HG03025 (cell line): ENCODE measurements around the gene SLC38A3.
"Not testable (repeated sequence)": the region's sequence is repeated elsewhere in the genome, so short reads cannot be mapped to it uniquely, and the experiment has no call there.

Experiments
- ATAC-seq: cut with Tn5 transposase; IDR thresholded peaks from one replicate; pipeline ENCODE4 v1.9.1; 2021; ENCODE audit warnings: mild to moderate bottlenecking, moderate library complexity; ENCODE audit not compliant: unreplicated experiment, low FRiP score

Gene SLC38A3

DNA sequence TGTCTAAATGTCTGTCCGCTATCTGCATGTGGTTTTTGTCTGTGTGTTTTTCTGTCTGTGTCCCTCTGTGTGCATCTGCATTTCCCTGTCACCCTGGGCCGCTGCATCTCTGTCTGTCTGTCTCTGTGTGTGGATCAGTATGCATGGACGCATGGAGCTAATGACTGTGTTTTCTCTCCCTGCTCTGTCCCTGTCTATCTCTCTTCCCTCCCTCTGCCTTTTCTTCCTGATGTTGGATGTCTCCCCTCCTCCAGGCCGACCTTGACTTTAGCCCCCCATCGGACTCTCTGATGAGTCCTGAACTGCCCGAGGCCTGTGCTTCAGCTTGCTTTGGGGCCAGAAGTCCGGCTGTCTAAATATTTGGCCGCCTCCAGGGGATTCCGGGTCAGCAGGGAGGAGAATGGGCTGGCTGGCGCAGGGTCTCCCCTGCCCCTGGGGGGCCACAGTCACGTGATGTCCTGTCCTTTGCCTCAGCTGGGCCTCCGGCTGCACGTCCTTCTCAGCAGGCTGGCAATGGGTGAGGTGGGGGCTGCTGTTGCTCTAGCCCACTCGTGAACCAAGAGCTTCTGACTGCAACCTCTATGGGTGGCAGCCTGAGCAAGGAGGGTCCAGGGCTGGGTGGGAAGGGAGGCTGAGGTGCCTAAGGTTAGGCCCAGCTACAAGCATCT, 3.7 kb downstream of the SLC38A3 start:
- ATAC-seq, result no peak

DNA sequence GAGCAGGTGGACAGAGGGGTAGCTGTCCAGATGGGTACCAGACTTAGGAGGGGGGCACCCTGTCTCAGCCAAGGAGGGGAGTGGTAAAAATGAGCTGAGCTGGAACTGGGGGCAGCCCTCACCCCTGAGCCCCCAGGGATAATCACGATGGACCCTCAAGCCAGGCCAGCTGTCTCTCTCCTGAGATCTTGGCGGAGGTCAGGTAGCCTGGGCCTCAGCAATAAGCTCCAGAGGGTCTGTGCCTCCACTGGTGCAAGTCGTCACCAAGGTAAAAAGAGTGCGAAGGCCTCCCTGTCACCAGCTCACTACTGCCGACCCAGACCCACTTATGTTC, 5.1 kb downstream of the SLC38A3 start:
- no peak for ATAC-seq

DNA sequence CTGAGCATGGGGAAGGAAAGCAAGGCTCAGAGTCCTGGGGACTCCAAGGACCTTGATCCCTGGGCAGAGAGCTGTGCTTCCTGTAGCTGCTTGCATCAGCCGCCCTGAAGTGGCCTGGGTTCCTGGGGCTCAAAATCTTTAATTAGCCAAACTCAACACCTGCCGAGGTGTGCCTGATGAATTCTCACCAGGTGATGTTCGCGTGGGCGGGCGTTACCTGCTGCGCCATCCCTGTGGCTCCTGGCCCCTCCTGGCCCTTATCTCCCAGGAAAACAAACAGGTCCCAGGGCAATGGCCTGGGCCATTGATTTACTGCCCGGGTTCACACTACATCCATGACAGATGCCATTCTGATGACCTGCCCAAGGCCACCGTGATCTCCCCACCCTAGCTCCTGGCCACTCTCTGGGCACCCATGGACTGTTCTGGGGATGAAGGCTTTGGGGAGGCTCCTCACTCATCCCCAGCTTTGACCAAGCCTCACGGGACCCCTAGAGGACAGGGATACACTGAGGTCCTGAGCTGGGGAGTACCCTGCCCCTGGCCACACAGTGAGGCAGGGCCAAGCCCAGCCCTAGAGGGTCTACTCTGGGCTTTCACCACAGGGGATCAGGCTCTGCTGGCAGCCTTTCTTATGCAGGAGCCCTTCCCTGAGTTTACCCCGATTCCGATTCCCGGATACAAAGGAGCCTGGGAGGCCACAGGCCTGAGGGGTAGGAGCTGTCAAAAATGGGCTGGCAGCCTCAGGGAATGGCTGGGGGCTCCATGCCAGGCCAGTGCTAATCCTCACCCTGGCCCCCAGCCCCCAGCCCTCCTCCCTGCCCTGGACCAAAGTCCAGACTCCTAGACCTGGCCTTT, 5.7 kb downstream of the SLC38A3 start:
- no peak for ATAC-seq

DNA sequence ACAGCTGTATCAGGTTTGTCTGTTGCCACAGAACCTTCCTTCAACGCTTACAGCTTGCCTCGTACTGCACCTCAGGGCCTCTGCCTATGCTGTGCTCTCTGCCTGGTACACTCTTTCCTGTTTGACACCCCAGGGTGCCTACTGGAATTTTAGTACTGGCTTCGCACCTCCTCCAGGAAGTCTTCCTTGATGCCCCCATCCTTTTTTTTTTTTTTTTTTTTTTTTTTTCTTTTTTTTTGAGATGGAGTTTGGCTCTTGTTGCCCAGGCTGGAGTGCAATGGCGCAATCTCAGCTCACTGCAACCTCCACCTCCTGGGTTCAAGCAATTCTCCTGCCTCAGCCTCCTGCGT, 6.3 kb downstream of the SLC38A3 start:
- not testable (repeated sequence) for ATAC-seq

DNA sequence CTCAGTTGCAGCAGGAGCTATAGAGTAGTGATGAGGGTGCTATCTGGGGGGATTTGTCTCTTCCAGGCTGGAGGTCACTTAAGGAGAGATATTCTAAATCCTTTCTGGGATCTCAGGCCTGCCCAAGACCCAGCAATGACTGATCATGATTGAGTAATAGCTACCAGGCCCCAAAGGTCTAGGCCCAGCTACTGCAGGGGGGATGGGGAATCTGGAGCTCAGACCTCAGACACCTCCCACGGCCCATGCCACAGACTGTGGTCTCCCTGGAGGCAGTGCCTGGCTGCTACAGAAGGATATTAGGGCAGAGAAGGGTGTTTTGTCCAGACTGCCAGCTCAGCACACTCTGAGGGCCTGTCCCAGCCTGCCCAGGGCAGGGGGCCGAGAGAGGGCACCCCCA, 6.9 kb downstream of the SLC38A3 start:
- ATAC-seq, result no peak

DNA sequence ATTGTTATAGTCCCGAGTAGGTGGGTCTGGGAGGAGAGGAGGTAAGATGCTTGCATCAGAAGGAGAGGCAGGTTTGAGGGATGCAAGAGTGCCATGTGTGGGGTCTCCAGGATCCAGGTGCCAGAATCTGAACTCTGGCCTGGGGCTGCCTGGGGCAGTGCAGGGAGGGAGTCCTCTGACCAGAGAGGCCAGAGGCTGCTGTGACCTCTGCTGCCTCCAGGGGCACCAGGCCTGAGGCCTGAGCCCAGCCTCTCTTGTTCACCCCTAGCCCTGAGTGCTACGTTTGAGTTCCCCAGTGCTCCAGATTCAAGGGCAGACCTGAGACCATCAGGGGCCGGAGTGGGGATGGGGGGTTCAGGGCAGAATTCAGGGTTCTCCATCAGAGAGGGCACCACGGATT, 7.4 kb downstream of the SLC38A3 start:
- ATAC-seq, result no peak

DNA sequence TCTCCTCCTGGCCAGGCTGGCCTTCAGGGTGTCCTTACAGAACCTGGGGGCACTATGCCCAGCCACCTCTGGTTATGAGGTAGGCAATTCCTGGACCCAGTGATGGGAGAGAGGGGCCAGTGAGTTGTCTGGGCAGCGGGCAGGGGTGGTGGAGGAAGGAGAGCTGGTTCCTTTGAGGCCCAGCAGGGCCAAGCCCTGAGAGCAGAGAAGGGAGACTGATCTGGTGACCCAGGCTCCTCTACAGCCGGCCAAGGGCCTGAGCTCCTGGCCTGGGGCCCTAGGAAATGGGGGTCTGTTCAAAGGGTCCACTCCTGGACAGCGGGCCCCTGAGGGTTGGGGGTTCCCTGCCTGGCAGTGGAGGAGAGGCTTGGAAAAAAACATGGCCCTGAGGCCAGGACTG, 7.9 kb downstream of the SLC38A3 start:
- ATAC-seq, result no peak

DNA sequence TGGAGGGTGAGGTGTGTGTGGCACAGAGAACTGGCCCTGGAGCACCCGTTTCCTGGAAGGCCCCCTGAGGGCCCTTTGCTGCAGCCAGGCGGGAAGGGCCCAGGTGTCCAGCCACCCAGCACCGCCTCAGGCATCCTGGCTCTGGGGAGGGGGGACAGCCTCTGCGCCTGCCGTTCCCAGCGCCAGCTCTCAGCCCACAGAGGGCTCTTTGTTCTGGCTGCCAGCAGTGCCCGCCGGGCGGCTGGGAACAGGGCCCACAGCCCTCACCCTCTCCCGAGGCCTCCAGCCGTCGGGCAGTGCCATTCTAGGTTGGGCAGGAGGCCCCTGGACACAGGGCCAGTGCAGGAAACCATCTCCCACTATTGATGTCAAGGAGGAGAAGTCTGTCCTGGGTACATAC, 8.3 kb downstream of the SLC38A3 start:
- no peak for ATAC-seq

DNA sequence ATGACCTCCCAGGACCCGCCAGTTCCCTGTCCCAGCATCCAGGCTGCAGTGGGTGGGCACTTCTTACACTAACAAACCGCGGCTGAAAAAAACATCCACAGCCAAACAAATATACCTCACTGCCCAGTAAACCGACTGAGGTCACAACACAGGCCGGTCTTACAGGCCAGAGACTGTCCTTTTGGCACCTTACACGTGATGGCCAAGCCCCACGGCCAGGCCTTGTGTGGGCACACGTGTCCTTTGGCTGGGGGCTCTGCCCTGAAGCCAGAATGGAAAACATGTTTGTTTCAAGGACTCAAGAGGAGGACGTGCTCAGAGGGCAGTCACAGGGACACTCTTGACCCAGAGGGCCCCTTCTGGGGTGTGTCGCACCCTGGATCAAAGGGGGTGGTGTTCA, 9.8 kb downstream of the SLC38A3 start:
- ATAC-seq, result no peak

DNA sequence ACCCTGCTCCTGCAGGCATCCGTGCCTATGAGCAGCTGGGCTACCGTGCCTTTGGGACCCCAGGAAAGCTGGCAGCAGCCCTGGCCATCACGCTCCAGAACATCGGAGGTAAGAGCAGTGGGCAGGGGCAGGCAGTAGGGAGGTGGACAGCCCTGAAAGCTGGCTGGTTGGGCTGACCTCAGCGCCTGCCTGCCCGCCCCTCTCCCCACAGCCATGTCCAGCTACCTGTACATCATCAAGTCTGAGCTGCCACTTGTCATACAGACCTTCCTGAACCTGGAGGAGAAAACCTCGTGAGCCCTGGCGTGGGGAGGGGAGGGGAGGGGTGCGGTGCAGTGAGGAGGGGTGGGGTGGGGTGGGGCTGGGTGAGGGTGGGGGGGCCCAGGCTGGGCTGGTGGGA, 10.5 kb downstream of the SLC38A3 start:
- ATAC-seq, result no peak

DNA sequence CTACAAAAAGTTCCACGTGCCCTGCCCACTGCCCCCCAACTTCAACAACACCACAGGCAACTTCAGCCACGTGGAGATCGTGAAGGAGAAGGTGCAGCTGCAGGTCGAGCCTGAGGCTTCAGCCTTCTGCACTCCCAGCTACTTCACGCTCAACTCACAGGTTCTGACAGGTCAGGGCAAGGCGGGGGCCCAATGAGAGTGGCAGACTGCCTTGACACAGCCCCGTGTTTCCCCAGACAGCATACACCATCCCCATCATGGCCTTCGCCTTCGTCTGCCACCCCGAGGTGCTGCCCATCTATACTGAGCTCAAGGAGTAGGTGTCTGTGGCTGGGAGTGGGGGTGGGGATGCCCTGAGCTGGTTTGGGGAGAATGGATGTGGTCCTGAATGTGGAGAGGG, 12.6 kb downstream of the SLC38A3 start:
- ATAC-seq, result no peak

DNA sequence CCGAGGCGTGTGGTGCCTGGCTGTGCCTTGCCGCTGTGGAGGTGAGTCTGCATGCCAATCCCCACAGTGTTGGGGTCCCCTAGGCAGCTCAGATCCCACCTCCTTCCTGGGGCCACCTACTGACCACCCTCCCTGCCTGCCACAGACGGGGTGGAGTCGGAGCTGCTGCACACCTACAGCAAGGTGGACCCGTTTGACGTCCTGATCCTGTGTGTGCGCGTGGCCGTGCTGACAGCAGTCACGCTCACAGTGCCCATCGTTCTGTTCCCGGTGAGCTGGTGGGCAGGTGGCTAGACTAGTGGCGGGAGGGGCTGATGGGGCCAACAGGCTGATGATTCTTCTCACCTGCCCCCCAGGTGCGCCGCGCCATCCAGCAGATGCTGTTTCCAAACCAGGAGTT, 13.4 kb downstream of the SLC38A3 start:
- ATAC-seq, result no peak

DNA sequence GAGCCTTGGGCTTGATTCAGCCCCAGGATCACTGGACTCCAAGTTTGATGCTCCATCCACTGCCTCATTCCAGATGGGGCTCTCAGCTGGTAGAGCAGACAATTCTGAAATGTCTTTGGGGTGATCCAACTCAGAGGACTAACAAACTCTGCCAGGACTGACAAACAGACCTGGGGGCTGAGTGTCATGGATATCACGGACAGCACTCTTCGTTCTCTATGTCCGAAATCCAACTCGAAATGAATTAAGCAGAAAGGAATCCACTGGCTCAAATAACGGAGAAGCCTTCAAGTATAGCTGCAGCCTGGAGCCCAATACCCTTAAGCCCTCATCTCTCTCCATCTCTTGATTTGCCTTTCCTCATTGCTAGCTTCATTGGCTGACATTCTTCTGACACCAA, 14.2 kb downstream of the SLC38A3 start:
- no peak for ATAC-seq

DNA sequence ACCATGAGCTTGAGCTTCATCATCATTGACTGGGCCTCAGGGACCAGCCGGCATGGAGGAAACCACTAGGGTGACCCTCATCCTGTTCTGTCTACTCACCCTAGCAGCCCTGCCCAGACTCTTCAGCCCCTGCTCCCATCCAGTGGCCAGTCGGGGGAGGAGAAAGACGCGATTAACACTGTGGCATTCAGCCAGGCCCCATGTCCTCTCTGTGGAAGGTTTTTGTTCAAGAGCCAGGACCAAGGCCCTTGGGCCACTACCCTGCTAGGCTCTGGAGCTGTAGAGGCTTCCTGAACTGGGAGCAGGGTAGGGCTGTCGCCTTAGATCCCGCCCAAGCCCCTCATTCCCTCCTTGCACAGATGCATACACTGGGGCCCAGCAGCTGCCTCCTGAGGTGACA, 15.0 kb downstream of the SLC38A3 start:
- ATAC-seq, result no peak

DNA sequence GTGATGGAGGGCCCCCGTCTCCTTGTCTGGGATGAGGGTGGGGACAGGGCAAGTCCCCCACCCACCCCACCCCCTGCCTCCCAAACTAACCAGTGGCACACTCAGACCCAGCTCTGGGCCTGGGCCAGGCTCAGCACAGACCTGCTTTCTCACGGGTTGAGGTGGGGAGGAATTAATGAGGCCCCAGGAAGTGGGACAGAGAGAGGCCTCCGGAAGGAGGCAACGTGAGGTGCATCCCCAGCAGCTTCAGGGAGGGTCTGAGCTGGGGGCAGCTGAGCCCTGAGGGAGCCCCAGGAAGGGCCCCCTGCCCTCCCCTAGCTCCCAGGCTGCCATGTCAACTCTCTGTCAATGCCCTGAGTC, 16.0 kb downstream of the SLC38A3 start:
- ATAC-seq, result no peak

DNA sequence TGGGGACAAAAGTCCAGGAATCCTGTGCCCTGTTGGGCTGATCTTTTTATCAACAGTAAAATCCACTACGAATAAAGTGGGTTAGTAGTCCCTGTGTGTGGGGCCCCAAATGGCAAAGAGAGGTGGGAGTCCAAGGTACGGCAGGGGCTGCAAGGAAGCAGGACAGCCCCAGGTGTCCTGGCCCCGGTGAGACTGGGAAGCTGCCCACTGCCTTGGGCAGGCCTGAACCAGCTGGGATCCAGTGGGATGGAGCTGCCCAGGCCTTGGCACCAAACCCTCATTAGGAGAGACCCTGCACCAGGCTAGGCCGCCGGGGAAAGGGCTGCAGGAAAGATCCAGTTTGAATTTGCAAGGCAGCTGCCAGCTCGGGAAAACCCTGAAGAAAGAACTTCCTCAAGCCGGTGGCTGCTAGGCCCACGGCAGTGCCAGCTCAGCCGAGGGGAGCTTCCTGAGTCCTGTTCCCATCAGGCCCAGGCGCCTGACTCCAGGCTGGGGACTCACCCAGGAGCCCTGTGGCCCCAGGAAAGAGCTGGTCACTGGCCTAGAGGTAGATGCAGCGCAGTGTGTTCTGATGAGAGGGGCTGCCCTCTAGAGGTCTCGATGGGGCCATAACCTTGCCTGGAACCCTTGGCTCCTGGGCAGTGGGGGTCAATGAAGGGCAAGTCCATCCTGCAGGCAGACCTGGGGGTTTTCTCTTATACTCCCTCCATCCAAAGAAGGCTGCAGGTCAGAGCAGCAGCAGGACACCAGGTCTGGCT, 16.5 kb downstream of the SLC38A3 start:
- ATAC-seq, result no peak

DNA sequence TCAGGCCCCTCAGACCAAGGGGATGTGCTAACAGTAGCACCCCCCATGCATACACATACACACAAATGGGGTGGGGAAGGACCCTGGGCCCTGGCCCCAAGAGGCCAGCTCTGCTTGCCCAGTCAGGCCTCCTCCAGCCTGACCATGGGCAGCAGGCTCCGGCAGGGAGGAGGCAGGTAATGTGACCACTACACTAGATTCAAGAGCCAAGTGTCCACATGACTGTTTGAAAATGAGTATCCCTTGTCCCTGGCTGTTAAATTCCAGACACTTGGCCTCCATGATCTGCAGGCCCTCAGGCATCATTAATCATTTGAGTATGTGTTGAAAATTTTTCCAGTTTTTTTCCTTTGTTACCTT, 17.1 kb downstream of the SLC38A3 start:
- no peak for ATAC-seq

DNA sequence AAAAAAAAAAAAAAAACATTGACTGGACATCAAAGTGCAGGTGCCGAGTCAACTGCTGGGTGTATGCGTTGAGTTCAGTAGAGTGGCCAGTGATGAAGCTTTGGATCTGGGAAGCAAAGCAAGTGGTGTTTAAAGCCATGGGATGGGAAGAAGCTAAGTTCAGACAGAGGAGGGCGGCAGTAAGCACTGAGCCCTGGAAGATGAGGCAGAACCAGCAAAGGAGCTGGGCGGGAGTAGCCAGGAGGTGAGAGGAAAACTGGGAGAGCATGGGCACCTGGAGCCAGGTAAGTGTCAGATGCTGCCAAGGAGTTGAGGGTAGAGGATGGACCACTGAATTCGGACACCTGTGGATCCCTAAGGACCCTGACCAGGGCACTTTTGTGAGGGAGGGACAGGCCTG, 19.6 kb downstream of the SLC38A3 start:
- no peak for ATAC-seq

DNA sequence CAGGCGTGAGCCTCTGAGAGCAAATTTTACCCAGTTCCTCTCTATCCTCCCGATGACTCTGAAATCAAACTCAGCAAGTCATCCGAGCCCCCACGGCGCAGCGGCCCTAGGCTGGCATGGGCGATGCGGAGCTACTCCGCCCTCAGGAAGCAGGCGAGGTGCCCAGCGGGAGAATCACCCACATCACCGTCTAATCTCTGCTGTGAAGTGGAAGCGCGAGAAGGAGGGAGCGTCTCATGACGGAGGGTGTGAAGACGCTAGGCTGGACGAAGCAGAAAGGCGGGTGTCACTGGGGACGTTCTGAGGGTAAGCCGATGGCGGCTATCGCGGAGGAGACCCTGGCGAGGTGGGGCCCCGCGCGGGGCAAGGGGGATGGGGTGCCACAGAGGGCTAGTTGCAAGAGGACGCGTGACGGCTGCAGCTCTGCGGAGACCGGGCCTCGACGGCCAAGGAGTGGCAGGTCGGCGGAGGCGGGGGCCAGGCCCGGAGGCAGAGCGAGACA, 21.9 kb downstream of the SLC38A3 start:
- peak; percentile 17 for ATAC-seq

DNA sequence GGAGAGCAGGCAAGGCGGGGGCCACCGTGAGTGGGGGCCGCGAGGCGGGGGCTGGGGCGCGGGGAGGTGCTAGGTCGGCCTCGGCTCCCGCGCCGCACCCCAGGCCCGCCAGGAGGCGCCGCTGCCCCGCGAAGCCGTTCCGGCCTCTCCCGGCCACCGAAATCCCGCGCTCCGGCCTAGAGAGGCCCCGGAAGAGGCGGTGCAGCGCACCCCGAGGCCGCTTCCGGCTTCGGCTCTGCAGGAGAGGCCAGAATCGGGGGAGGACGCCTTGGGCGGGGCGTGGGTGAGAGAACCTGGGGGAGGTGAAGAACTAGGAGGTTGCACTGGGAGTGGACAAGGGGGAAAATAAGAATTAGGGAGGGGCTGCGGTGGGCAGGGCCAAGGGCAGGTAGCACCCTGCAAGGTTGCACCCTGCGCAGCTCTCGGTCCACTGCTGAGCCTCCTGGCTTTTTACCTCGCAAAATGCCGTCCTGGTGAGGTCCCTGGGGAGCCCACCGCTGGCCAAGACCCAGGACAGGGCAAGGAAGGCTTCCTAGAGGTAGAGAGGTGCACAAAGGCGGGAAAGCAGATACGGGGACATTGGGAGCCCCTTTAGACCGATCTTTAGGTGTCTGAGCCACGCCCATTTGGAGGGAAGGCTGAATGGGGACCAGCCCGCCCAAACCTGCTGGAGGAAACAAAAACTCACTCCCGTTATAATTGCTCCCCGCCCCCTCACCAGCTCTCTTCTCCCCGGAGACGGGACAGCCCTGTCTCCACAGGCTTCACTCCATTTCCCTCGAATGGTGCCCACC, 22.5 kb downstream of the SLC38A3 start:
- peak; percentile 69 for ATAC-seq
